Measurements from ENCODE around the gene LOXL1.
"Not testable (repeated sequence)": the region's sequence is repeated elsewhere in the genome, so short reads cannot be mapped to it uniquely, and the experiment has no call there.

Gene LOXL1

GRCh38 chr15:73937296-73937695 lies 11.0 kb downstream of the LOXL1 start:
- DNase-seq: no peak

GRCh38 chr15:73937726-73938125 lies 11.5 kb downstream of the LOXL1 start:
- no peak for DNase-seq

DNA sequence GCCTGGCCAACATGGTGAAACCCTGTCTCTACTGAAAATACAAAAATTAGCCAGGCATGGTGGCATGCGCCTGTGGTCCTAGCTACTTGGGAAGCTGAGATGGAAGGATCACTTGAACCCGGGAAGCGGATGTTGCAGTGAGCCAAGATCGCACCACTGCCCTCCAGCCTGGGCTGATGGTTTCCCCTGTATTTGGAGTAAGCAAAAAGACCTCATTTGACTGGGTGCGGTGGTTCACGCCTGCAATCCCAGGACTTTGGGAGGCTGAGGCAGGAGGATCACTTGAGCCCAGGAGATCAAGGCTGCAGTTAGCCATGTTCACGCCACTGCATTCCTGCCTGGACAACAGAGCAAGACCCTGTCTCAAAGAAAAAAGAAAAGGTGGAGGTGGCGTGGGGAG lies 12.3 kb downstream of the LOXL1 start:
- not testable (repeated sequence) for DNase-seq

DNA sequence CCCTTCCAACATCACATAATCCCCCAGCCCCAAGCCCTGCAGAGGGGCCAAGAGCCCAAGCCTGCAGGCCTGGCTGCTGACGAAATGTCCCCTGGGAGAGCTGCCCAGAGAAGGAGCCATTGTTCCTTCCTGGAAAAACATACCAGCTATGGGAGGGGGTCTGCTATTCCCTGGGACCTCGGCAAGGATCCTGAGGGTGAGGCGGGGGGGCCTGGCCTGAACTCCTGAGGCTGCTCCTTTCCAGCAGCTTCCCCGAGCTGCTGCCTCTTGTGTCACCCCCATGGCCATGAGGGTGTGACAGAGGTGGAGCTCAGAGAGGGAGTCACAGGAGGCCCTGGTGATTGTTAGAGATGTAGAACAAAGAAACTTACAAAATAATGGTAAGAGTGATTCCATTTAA lies 12.9 kb downstream of the LOXL1 start:
- DNase-seq: peak in 8 of 56 donors; percentile 10 to 28 (median 18)

DNA sequence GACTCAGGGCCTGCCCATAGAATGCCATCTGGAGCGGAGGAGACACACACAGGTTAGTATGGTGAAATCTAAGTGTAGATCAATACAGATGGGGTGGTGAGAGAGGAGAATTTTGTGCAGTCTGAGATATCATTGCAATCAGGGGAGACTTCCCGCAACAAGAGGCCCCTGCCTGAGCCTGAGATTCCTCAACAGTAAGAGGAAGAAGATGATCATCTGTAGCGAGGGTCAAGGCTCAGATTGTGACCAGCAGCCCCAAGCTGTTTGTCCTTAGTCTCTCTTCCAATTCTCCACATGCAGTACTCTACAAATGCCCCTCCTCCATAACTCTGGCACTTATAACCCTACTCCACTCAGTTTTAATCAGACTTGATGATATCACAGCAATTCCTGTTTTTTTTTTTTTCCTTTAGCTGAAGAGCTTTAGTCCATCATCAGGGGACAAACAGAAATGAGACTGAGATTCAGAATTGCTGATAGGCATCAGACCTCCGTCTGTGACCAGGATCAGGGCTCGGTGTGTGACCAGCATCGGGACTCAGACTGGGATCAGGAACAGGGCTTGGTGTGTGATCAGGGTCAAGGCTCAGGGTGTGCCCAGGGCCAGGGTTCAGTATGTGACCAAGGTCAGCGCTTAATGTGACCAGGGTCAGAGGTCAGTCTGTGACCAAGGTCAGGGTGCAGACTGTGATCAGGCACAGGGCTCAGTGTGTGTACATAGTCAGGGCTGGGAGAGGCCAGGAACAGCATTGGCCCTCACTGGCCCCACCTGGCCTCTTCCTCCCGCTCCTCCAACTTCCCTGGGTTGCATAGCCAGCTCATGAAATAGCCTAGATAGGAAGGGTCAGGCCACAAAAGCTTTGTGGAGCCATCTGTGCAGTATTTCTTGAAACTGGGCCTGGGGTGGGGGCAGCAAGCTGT lies 14.1 kb downstream of the LOXL1 start:
- no peak for DNase-seq

DNA sequence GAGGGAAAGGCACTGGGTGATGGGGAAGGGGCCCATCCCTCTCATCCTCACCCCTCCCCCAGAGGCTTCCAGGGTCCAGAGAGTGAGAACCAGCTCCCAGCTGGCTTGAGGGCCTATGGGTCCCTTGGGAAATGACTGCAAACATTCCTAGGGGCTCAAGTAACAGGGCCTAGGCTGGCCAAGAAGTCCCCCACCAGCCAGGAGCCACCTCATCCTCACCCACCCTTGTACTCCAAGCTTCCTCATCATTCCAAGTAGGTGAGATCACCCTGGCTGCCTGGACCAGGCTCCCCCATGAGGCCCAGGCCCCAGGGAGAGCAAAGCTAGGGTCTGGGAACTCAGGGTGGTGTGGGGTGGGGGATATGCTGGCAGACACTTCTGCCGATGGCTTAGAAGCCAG lies 14.8 kb downstream of the LOXL1 start:
- no peak for DNase-seq

DNA sequence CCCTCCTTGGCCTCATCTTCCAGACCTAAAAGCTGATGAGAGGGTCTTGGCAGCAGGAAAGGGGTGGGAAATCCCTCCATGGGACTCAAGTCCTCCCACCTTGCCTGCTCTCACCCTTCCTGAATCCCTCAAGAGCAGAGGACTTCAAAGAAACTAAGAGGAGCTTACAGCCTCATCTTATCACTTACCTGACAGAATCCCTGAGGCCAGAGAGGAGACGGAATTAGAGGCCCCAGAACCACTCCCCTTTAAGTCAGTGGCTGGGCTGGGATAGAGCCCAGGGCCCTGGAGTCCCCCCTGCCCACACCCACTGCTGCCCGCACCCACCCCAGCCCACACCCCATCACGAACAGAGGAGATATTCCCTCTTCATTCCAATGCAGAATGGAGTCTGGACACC lies 15.2 kb downstream of the LOXL1 start:
- no peak for DNase-seq

DNA sequence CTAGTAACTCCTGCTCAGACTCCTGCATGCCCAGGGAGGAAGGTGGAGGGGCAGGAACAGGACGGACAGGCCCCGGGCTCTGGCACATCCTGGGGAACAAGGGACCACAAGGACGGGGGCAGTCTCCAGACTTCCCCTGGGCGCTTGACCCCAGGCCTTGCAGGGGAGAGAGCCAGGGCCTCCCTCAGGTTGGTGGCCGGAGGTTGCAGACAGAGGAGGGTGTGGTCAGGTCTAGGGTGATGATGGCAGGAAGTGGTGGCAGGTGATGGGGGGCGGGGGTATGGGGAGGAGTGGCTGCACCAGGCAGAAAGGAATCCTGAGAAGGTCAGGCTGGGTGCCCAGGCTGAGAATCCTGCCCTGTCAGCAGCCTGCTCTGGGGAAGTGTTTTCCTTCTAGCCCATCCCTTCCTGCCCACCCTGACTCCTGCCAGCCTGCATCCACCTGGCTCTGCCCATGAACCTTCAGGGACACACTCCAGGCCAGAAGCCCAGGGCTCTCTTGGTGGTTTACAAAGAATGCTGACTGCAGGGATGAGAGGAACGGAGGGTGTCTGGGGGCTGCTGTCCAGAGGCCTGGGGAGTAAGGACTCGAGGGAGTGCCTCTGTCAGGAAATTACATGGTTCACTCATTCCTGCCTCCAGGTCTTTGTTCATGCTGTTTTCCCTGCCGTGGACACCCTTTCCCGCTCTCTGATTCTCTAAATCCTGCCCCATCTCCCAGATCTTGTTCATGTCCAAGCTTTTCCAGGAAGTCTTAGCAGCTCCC lies 15.8 kb downstream of the LOXL1 start:
- DNase-seq: no peak

GRCh38 chr15:73942751-73943270 lies 16.5 kb downstream of the LOXL1 start:
- no peak for DNase-seq

GRCh38 chr15:73944161-73945129 lies 18.2 kb downstream of the LOXL1 start:
- no peak for DNase-seq

GRCh38 chr15:73945130-73945508 lies 18.9 kb downstream of the LOXL1 start:
- DNase-seq: no peak

DNA sequence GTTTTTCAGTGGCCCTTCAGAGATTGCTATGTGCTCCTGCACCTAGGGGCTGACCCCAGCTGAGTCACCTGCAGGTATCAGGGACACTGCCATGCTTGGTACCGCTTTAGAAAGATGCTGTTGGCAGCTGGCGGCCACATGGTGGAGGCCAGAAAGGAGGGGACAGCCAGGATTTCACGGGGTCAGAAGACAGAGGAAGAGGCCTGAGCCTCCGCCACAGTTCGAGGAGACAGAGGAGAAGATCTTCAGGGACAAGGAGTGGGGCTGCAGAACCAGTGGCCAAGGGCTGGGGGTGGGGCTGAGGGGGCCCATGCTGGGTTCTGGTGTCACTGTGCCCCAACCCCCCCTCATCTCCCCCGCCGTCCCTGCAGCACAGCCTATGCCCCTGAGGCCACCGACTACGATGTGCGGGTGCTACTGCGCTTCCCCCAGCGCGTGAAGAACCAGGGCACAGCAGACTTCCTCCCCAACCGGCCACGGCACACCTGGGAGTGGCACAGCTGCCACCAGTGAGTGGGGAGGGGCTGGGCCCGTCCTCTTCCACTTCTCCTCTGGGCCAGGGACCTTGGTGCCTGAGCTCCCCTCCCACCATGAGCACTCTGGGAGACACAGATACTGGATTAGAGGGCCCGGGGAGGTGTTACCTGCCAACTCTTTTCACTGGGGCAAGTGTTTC lies 19.9 kb downstream of the LOXL1 start:
- DNase-seq: no peak

GRCh38 chr15:73946795-73947370 lies 20.6 kb downstream of the LOXL1 start:
- DNase-seq: no peak

DNA sequence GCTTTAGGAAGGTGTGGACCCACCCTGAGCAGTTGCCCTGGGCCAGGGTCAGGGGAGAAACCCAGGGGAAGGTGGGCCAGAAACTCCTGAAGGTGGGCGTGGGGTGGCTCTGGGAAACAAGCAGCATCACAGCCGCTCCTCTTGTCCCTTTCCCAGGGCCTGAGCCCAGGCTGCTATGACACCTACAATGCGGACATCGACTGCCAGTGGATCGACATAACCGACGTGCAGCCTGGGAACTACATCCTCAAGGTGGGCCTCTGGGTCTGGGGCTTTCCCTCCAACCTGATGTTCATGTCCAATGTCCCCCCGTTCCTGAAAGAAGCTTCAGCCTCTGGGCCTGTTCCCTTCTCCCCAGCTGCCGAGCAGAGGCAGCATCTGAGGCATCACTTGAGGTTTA lies 21.4 kb downstream of the LOXL1 start:
- no peak for DNase-seq

- DNase-seq: no peak
These were observed 22.1 kb downstream of the LOXL1 start for GRCh38 chr15:73948396-73948795.

DNA sequence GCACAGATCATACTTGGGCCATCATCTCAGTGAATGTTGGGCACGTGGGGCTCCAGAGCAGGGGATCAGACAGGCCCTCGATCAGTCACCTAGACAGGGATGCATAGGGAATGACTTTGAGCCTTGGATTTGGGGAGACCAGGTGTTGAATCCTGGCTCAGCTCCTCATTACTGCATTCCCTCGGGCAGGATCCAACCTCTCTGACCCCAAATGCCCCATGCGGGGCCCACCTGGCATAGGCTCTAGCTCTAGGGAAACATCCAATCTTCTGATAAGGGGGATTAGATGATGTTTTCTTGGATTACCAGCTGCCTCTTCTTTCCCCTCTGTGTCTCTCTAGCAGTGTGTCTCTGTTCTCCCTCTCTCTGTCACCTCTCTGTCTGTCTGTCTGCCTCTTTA lies 22.7 kb downstream of the LOXL1 start:
- no peak for DNase-seq

DNA sequence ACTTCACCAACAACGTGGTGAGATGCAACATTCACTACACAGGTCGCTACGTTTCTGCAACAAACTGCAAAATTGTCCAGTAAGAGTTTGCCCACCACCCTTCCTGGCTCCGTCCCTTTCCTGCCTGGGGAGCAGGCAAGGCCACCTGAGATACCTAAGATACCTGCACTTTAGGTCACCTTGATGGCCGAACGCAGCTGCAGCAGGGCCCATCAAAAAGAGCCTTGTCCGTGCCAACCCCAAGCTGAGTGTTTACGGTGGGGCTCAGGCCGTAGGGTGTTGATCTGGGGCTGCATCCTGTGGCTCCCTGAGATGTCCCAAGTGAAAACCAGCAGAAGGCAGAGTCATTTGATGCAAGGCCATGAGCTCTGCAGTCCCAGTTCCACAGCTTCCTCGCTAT lies 23.2 kb downstream of the LOXL1 start:
- DNase-seq: no peak

DNA sequence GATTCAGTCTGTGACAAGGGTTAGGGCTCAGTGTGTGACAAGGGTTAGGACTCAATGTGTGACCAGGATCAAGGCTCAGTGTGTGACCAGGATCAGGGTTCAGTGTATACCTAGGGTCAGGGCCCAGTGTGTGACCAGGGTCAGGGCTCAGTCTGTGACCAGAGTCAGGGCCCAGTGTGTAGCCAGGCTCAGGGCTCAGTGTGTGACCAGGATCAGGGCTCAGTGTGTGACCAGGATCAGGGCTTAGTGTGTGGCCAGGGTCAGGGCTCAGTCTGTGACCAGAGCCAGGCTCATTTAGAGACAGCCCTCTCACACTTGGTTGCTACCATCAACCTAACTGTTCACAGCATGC lies 24.2 kb downstream of the LOXL1 start:
- DNase-seq: no peak

GRCh38 chr15:73950831-73951561 lies 24.7 kb downstream of the LOXL1 start:
- DNase-seq: peak; percentile 15 to 92 (median 70)

DNA sequence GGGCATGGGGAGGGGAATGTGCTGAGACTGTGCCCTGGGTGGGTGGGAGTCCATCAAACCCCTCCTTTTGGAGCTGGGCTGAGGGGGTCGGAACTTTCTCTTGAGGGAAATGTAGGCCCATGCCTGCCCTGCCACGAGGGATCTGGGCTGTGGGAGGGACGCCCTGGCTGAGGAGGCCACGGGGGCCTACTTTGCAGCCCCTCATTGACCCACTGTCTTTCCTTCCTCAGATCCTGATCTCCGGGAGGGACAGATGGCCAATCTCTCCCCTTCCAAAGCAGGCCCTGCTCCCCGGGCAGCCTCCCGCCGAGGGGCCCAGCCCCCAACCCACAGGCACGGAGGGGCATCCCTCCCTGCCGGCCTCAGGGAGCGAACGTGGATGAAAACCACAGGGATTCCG lies 25.3 kb downstream of the LOXL1 start:
- DNase-seq: no peak

Measured in nucleus accumbens (tissue), 56 donors.